ENCODE results near the gene COL4A3. TPM values are rescaled to one million over a fixed set of nuclear protein-coding genes. Genes with fewer than 3 reads are reported as not detected.

The COL4A3 gene
- total RNA-seq, 2 donors from 2014 or later, result 0.30 to 0.42 TPM

DNA sequence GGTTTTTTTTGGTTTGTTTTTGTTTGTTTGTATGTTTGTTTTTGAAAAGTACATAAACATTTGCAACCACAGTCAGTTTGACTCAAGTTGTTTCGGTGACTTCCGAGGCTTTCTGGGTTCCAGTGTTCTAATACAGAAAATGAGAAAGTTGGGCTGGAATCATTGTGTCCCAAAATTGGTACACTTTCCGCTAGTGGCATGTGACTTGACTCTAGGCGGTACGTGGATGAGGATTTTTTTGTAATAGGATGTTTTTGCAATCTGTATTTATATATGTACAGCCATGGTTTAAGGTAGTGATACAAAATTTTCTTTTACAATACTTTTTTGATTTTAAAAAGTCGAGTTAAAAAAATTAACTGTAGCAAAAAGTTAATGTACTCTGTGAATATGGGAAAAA lies 162.4 kb downstream of the COL4A3 start:
- no peak overlapping the region for H3K4me3 ChIP-seq
- H3K36me3 ChIP-seq, result no peaks in the 10 kb centered on the region
- DNase-seq, result no peak
- H3K9me3 ChIP-seq, result no peaks in the 10 kb centered on the region
- TF ChIP-seq, protein P1, sequence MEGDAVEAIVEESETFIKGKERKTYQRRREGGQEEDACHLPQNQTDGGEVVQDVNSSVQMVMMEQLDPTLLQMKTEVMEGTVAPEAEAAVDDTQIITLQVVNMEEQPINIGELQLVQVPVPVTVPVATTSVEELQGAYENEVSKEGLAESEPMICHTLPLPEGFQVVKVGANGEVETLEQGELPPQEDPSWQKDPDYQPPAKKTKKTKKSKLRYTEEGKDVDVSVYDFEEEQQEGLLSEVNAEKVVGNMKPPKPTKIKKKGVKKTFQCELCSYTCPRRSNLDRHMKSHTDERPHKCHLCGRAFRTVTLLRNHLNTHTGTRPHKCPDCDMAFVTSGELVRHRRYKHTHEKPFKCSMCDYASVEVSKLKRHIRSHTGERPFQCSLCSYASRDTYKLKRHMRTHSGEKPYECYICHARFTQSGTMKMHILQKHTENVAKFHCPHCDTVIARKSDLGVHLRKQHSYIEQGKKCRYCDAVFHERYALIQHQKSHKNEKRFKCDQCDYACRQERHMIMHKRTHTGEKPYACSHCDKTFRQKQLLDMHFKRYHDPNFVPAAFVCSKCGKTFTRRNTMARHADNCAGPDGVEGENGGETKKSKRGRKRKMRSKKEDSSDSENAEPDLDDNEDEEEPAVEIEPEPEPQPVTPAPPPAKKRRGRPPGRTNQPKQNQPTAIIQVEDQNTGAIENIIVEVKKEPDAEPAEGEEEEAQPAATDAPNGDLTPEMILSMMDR (IDR thresholded peaks at IDR 0.05), result no peak
- no peaks in the 10 kb centered on the region for H3K27me3 ChIP-seq
- no peak overlapping the region for H3K27ac ChIP-seq
- H3K4me1 ChIP-seq, result peaks cover 6% of the 10 kb centered on the region
- intact Hi-C loops (cut with DNase I), result no loop called here
- no peak overlapping the region for H3K9ac ChIP-seq (ENCODE audit: low read depth in 2 of 2, low read length in 2 of 2)

DNA sequence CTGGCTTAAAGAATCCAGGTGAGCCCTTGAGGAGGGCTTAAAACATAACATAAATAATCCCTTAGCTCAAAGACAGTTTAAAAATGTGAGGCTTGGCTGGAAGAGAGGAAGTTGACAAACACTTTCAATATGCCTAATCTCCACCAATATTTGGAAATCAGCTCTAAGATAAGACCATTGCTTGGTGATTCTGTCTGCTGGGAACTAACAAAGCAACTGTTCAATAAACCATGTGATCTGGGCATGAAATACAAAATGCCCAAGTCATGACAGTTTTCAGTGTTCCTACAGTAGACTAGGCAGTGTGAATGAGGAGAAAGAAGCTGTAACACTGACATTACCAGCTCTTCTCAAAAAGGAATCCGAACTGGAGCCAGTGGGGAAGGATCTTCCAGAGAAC lies 171.3 kb downstream of the COL4A3 start:
- Histone ChIP-seq H3K4me3 (no peak overlapping the region), H3K4me1 (no peaks in the 10 kb centered on the region), H3K9ac (ENCODE audit: low read depth in 2 of 2, low read length in 2 of 2) (no peak overlapping the region), H3K9me3 (no peaks in the 10 kb centered on the region), H3K27me3 (no peaks in the 10 kb centered on the region), H3K27ac (no peak overlapping the region), H3K36me3 (no peaks in the 10 kb centered on the region)
- TF ChIP-seq, protein P1 (IDR thresholded peaks at IDR 0.05), result no peak
- intact Hi-C loops (cut with DNase I), result no loop called here
- no peak for DNase-seq

DNA sequence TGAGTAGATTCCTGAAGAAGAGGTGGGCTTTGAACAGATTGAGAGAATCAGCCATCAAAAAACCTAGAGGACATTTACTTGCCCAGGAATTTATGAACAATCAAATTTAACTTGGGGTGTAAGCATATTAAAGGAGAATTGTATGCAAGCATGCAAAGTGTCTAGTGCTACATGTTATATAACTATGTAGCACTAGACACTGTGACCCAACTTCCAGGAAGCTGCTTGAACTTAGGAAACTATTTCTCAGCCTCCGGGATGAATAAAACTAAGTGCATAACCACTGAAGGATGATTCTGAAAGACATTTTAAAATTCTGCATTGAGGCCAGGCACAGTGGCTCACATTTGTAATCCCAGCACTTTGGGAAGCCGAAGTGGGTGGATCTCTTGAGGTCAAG lies 173.0 kb downstream of the COL4A3 start:
- TF ChIP-seq, protein P1 (IDR thresholded peaks at IDR 0.05), result no peak
- no peaks in the 10 kb centered on the region for H3K9me3 ChIP-seq
- no peak overlapping the region for H3K4me3 ChIP-seq
- no peak overlapping the region for H3K27ac ChIP-seq
- H3K27me3 ChIP-seq, result no peaks in the 10 kb centered on the region
- no peak overlapping the region for H3K9ac ChIP-seq (ENCODE audit: low read depth in 2 of 2, low read length in 2 of 2)
- H3K4me1 ChIP-seq, result no peaks in the 10 kb centered on the region
- intact Hi-C loops (cut with DNase I), result no loop called here
- DNase-seq, result no peak
- H3K36me3 ChIP-seq, result no peaks in the 10 kb centered on the region

DNA sequence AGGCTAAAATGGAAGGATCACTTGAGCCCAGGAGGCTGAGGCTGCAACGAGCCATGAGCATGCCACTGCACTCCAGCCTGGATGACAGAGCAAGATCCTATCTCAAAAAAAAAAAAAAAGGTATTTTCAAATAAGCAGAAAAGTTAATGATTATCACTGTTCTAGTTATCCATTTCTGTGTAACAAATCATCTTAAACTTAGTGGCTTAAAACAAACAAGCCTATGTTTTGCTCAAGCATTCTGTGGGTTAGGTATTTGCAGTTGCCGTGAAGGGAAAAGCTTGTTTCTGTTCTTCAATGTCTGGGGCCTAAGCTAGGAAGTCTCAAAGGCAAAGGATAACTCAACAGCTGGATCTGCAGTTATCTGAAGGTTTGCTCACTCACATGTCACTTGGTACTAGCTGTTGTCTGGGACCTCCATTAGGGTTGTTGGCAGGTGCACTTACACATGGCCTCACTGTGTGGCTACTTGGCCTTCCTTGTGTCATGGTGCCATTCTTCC lies 174.7 kb downstream of the COL4A3 start:
- no peaks in the 10 kb centered on the region for H3K4me1 ChIP-seq
- TF ChIP-seq, protein P1 (IDR thresholded peaks at IDR 0.05), result no peak
- H3K27ac ChIP-seq, result no peak overlapping the region
- DNase-seq, result no peak
- H3K36me3 ChIP-seq, result no peaks in the 10 kb centered on the region
- H3K4me3 ChIP-seq, result no peak overlapping the region
- intact Hi-C loops (cut with DNase I), result no loop called here
- no peaks in the 10 kb centered on the region for H3K9me3 ChIP-seq
- no peak overlapping the region for H3K9ac ChIP-seq (ENCODE audit: low read depth in 2 of 2, low read length in 2 of 2)
- H3K27me3 ChIP-seq, result no peaks in the 10 kb centered on the region

DNA sequence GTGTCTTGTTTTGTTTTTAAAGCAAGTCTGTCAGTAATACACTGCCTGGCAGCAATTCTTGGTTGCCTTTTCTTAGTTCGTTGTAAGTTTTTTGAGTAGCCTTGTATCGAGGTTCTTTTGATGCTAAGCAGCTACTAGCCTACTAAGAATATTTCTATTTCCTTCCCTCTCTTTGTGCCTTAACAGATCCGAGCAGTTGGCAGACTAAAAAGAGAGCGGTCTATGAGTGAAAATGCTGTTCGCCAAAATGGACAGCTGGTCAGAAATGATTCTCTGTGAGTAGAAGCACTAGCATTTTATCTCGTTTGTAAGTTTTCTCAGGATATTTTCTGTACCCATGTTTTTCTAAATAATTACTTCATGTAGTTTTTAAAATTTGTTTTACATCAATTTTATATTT lies 175.7 kb downstream of the COL4A3 start:
- Histone ChIP-seq H3K9ac (ENCODE audit: low read depth in 2 of 2, low read length in 2 of 2) (no peak overlapping the region), H3K4me3 (no peak overlapping the region), H3K4me1 (no peaks in the 10 kb centered on the region), H3K9me3 (no peaks in the 10 kb centered on the region), H3K27me3 (no peaks in the 10 kb centered on the region), H3K36me3 (no peaks in the 10 kb centered on the region), H3K27ac (no peak overlapping the region)
- intact Hi-C loops (cut with DNase I), result no loop called here
- TF ChIP-seq, protein P1 (IDR thresholded peaks at IDR 0.05), result no peak
- DNase-seq, result no peak

All from colonic mucosa (tissue), 4 donors.